Fibroblast of skin of right quadriceps (primary cell): ENCODE results near the gene PEX3.

Experiments
- DNase-seq: peaks from one replicate; pipeline ENCODE4 v3.0.0-alpha.2; 2013

The PEX3 gene

GRCh38 chr6:143540192-143540591 lies 89.6 kb downstream of the PEX3 start:
- no peak for DNase-seq
